ENCODE results near the gene CD59.
A peak's percentile ranks its signal among the peaks of the same experiment; 100 is the strongest.
"Not testable (repeated sequence)": the region's sequence is repeated elsewhere in the genome, so short reads cannot be mapped to it uniquely, and the experiment has no call there.

The CD59 gene

GRCh38 chr11:33682446-33682845, 53.8 kb downstream of the CD59 start:
- TF ChIP-seq, protein P1, sequence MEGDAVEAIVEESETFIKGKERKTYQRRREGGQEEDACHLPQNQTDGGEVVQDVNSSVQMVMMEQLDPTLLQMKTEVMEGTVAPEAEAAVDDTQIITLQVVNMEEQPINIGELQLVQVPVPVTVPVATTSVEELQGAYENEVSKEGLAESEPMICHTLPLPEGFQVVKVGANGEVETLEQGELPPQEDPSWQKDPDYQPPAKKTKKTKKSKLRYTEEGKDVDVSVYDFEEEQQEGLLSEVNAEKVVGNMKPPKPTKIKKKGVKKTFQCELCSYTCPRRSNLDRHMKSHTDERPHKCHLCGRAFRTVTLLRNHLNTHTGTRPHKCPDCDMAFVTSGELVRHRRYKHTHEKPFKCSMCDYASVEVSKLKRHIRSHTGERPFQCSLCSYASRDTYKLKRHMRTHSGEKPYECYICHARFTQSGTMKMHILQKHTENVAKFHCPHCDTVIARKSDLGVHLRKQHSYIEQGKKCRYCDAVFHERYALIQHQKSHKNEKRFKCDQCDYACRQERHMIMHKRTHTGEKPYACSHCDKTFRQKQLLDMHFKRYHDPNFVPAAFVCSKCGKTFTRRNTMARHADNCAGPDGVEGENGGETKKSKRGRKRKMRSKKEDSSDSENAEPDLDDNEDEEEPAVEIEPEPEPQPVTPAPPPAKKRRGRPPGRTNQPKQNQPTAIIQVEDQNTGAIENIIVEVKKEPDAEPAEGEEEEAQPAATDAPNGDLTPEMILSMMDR (IDR thresholded peaks at IDR 0.05; ENCODE audit: insufficient read depth, low read depth, low read length, missing control alignments), result no peak
- H3K4me3 ChIP-seq (ENCODE audit: low read depth, low read length), result no peak overlapping the region
- DNase-seq (ENCODE audit: low read depth), result no peak

GRCh38 chr11:33682019-33682418, 54.2 kb downstream of the CD59 start:
- H3K4me3 ChIP-seq (ENCODE audit: low read depth, low read length), result no peak overlapping the region
- TF ChIP-seq, protein P1 (IDR thresholded peaks at IDR 0.05; ENCODE audit: insufficient read depth, low read depth, low read length, missing control alignments), result no peak
- no peak for DNase-seq (ENCODE audit: low read depth)

DNA sequence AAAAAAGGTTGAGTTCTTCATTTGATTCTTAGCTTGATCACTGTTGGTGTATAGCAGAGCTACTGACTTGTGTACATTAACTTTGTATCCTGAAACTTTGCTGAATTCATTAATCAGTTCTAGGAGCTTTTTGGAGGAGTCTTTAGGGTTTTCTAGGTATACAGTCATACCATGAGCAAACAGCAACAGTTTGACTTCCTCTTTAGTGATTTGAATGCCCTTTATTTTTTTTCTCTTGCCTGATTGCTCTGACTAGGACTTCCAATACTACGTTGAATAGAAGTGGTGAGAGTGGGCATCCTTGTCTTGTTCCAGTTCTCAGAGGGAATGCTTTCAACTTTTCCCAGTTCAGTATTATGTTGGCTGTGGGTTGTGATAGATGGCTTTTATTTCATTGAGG, 57.6 kb downstream of the CD59 start:
- not testable (repeated sequence) for DNase-seq (ENCODE audit: low read depth); H3K4me3 ChIP-seq (ENCODE audit: low read depth, low read length)

DNA sequence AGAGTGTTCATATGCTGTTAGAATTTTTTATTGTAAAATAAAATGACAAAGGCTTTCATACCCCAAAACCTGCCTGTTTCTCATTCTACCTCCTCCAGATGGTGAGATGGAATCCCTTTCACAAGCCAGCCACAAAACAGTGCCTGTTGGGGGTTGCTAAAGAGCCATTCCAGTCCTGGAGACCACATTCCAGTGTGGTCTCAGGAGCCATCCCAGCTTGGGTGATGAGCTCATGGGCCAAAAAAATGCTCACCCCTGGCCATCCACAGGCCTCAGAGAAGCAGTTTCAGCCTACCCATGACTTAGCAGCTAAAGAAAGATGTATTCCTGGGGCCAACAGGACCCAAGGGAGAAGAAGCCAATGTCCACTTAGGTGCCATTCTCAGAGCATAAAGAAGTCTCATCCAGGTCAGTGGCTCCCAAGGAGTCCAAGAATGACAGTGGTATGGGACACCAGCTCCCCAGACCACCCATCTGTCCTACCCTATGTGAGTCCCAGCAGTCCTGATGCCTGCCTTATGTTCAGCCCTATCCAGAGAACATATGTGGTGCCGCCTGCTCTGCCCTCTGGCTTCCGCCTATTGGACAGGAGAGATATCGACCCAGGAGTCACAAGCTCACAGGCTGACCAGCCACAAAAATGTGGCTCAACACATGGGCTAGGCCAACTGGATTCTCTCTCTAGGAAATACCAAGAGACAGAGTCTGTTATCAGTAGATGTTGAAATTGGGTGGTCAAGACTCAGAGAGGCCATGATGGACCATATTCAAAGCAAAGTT, 62.0 kb downstream of the CD59 start:
- DNase-seq (ENCODE audit: low read depth), result no peak
- H3K4me3 ChIP-seq (ENCODE audit: low read depth, low read length), result no peak overlapping the region
- TF ChIP-seq, protein P1 (IDR thresholded peaks at IDR 0.05; ENCODE audit: insufficient read depth, low read depth, low read length, missing control alignments), result no peak

- no peak overlapping the region for H3K4me3 ChIP-seq (ENCODE audit: low read depth, low read length)
- TF ChIP-seq, protein P1 (IDR thresholded peaks at IDR 0.05; ENCODE audit: insufficient read depth, low read depth, low read length, missing control alignments), result no peak
- DNase-seq (ENCODE audit: low read depth), result no peak
Observed at GRCh38 chr11:33672273-33672672, 64.0 kb downstream of the CD59 start.

- TF ChIP-seq, protein P1 (IDR thresholded peaks at IDR 0.05; ENCODE audit: insufficient read depth, low read depth, low read length, missing control alignments), result no peak
- peak; percentile 37 for DNase-seq (ENCODE audit: low read depth)
- H3K4me3 ChIP-seq (ENCODE audit: low read depth, low read length), result no peak overlapping the region
Observed at GRCh38 chr11:33670250-33671011, 65.8 kb downstream of the CD59 start.

DNA sequence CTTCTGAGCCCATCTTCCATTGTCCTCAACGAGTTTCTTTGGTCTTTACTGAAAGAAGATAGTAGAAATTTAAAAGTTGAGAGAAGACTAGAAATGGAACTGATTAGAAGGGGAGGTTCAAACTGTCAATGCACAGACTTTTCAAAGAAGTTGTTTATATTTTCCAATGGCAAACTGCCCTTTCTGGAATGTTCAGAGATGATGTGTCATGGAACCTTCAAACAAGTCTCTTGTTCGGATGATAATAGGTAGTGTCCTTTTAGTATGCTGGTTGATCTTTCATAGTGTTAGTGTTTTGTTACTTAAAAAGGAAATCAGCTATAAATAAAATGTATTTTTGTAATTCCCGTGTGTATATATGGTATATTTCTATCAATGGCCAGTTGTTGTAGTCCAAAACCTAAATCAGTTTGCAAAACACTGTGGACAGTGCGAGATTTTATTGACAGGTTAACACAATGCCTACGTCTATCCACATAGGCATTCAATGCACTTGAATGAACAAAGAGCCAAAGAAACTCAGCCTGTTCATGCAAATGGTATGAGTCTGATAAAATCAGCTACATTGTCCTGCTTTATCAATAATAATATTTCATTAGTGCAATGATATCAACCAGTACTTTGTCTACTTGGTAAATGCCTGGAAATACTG, 66.5 kb downstream of the CD59 start:
- TF ChIP-seq, protein P1 (IDR thresholded peaks at IDR 0.05; ENCODE audit: insufficient read depth, low read depth, low read length, missing control alignments), result no peak
- DNase-seq (ENCODE audit: low read depth), result no peak
- no peak overlapping the region for H3K4me3 ChIP-seq (ENCODE audit: low read depth, low read length)

Data from GM12865 (cell line).